KMS-11 (cell line): ENCODE measurements around the gene JAKMIP2.
"Not testable (repeated sequence)": the region's sequence is repeated elsewhere in the genome, so short reads cannot be mapped to it uniquely, and the experiment has no call there.

Source experiments
- H2AFZ ChIP-seq: fragments of 200-600 bp; sonication (generic); 2 replicates; pipeline ENCODE4 v1.6.1; 2016; ENCODE audit warnings: antibody characterized with exemption, mixed run types, low read depth
- H3K27ac ChIP-seq: fragments of 200-600 bp; sonication (generic); 2 replicates; pipeline ENCODE4 v1.6.1; 2016; ENCODE audit warnings: mild to moderate bottlenecking, mixed run types
- H3K27me3 ChIP-seq: fragments of 200-600 bp; sonication (generic); 2 replicates; pipeline ENCODE4 v1.6.1; 2017; ENCODE audit warnings: mild to moderate bottlenecking, low read depth, mixed run types, moderate library complexity; ENCODE audit not compliant: insufficient read depth
- H3K36me3 ChIP-seq: fragments of 200-600 bp; sonication (generic); 2 replicates; pipeline ENCODE4 v1.6.1; 2017; ENCODE audit warnings: mild to moderate bottlenecking, mixed run types; ENCODE audit not compliant: insufficient read depth
- H3K4me1 ChIP-seq: fragments of 200-600 bp; sonication (generic); 2 replicates; pipeline ENCODE4 v1.6.1; 2016; ENCODE audit warnings: mild to moderate bottlenecking, low read depth, mixed run types; ENCODE audit not compliant: poor library complexity, severe bottlenecking
- H3K4me2 ChIP-seq: fragments of 200-600 bp; sonication (generic); 2 replicates; pipeline ENCODE4 v1.7.0; 2016; ENCODE audit warnings: mild to moderate bottlenecking, mixed run types
- H3K4me3 ChIP-seq: fragments of 200-600 bp; sonication (generic); IDR thresholded peaks from 2 replicates; pipeline ENCODE4 v1.6.1; 2017; ENCODE audit warnings: low read depth, low read length, mixed read lengths; ENCODE audit not compliant: insufficient read depth
- H3K79me2 ChIP-seq: fragments of 200-600 bp; sonication (generic); 2 replicates; pipeline ENCODE4 v1.6.1; 2016; ENCODE audit warnings: low read depth, mixed run types; ENCODE audit not compliant: insufficient read depth
- H3K9ac ChIP-seq: fragments of 200-600 bp; sonication (generic); 2 replicates; pipeline ENCODE4 v1.6.1; 2016; ENCODE audit warnings: mild to moderate bottlenecking, mixed run types
- H4K20me1 ChIP-seq: fragments of 200-600 bp; sonication (generic); 2 replicates; pipeline ENCODE4 v1.6.1; 2016; ENCODE audit warnings: mild to moderate bottlenecking, mixed run types; ENCODE audit not compliant: insufficient read depth
- CTCF ChIP-seq: fragments of 200-600 bp; sonication (generic); conservative IDR thresholded peaks from 2 replicates; pipeline ENCODE4 v1.6.1; 2017; ENCODE audit warnings: low read depth, mild to moderate bottlenecking, antibody characterized with exemption, low read length, moderate library complexity, mixed read lengths

JAKMIP2 gene

GRCh38 chr5:147635882-147636728 lies 146.4 kb downstream of the JAKMIP2 start:
- Histone ChIP-seq H4K20me1 (no peaks in the 10 kb centered on the region), H3K27me3 (no peaks in the 10 kb centered on the region), H2AFZ (no peak overlapping the region), H3K27ac (no peak overlapping the region), H3K4me2 (no peak overlapping the region), H3K79me2 (no peaks in the 10 kb centered on the region), H3K36me3 (no peaks in the 10 kb centered on the region), H3K4me3 (no peak overlapping the region), H3K4me1 (no peaks in the 10 kb centered on the region), H3K9ac (no peak overlapping the region)
- no peak for TF ChIP-seq CTCF

GRCh38 chr5:147635439-147635838 lies 147.1 kb downstream of the JAKMIP2 start:
- H2AFZ ChIP-seq, H3K36me3 ChIP-seq, H3K27ac ChIP-seq, H3K27me3 ChIP-seq, H3K4me2 ChIP-seq, H3K4me1 ChIP-seq, H3K9ac ChIP-seq, H4K20me1 ChIP-seq, H3K4me3 ChIP-seq, H3K79me2 ChIP-seq: not testable (repeated sequence)

GRCh38 chr5:147633173-147633572 lies 149.4 kb downstream of the JAKMIP2 start:
- Histone ChIP-seq H3K4me1 (no peaks in the 10 kb centered on the region), H2AFZ (no peak overlapping the region), H4K20me1 (no peaks in the 10 kb centered on the region), H3K27me3 (no peaks in the 10 kb centered on the region), H3K4me3 (no peak overlapping the region), H3K9ac (no peak overlapping the region), H3K27ac (no peak overlapping the region), H3K4me2 (no peak overlapping the region), H3K79me2 (no peaks in the 10 kb centered on the region), H3K36me3 (no peaks in the 10 kb centered on the region)
- no peak for TF ChIP-seq CTCF

- H3K36me3 ChIP-seq, result no peaks in the 10 kb centered on the region
- no peaks in the 10 kb centered on the region for H4K20me1 ChIP-seq
- H3K27ac ChIP-seq, result no peak overlapping the region
- H3K4me1 ChIP-seq, result no peaks in the 10 kb centered on the region
- H3K9ac ChIP-seq, result no peak overlapping the region
- no peak for TF ChIP-seq CTCF
- no peaks in the 10 kb centered on the region for H3K79me2 ChIP-seq
- no peak overlapping the region for H2AFZ ChIP-seq
- no peaks in the 10 kb centered on the region for H3K27me3 ChIP-seq
- no peak overlapping the region for H3K4me2 ChIP-seq
- H3K4me3 ChIP-seq, result no peak overlapping the region
Measured at GRCh38 chr5:147631428-147632003, 151.0 kb downstream of the JAKMIP2 start.

GRCh38 chr5:147629196-147629595 lies 153.3 kb downstream of the JAKMIP2 start:
- no peaks in the 10 kb centered on the region for H3K27me3 ChIP-seq
- no peak for TF ChIP-seq CTCF
- no peaks in the 10 kb centered on the region for H3K36me3 ChIP-seq
- no peak overlapping the region for H3K9ac ChIP-seq
- H3K4me3 ChIP-seq, result no peak overlapping the region
- H4K20me1 ChIP-seq, result no peaks in the 10 kb centered on the region
- no peaks in the 10 kb centered on the region for H3K4me1 ChIP-seq
- H3K79me2 ChIP-seq, result no peaks in the 10 kb centered on the region
- no peak overlapping the region for H2AFZ ChIP-seq
- H3K4me2 ChIP-seq, result no peak overlapping the region
- no peak overlapping the region for H3K27ac ChIP-seq
